SK-N-SH treated with all-trans-retinoic acid at 6 μM for 48 hours (cell line): ENCODE measurements around the gene SLPI.

Experiments
- ARNTL ChIP-seq: fragments of 450-650 bp; formaldehyde crosslinking; IDR thresholded peaks from 2 replicates; pipeline ENCODE4 v1.5.0; 2020; ENCODE audit warnings: low read depth, mild to moderate bottlenecking, moderate library complexity, borderline replicate concordance
- CREB5 ChIP-seq: fragments of 250-450 bp; sonication (Bioruptor Pico); IDR thresholded peaks from 2 replicates; pipeline ENCODE4 v1.5.1; 2020; ENCODE audit warnings: low read depth, mild to moderate bottlenecking, moderate library complexity
- CSRNP3 ChIP-seq: fragments of 250-450 bp; sonication (Bioruptor Pico); IDR thresholded peaks from 2 replicates; pipeline ENCODE4 v1.5.1; 2021; ENCODE audit warnings: mild to moderate bottlenecking, moderate library complexity
- ESRRG ChIP-seq: fragments of 250-450 bp; sonication (Bioruptor Pico); IDR thresholded peaks from 2 replicates; pipeline ENCODE4 v1.6.1; 2021; ENCODE audit warnings: mild to moderate bottlenecking
- ZNF565 ChIP-seq: fragments of 450-650 bp; formaldehyde crosslinking; conservative IDR thresholded peaks from 2 replicates; pipeline ENCODE4 v1.5.0; 2020; ENCODE audit warnings: low read depth, mild to moderate bottlenecking, moderate library complexity
- ZNF8 ChIP-seq: fragments of 450-650 bp; formaldehyde crosslinking; IDR thresholded peaks from 2 replicates; pipeline ENCODE4 v1.5.0; 2020; ENCODE audit warnings: mild to moderate bottlenecking, moderate library complexity

GRCh38 chr20:45294659-45295058 is 40.3 kb upstream of the SLPI start:
- TF ChIP-seq ZNF8 (CRISPR knock-in tag) (no peak), ZNF565 (CRISPR knock-in tag) (no peak), CREB5 (CRISPR knock-in tag) (no peak), CSRNP3 (CRISPR knock-in tag) (no peak), ESRRG (CRISPR knock-in tag) (no peak), ARNTL (CRISPR knock-in tag) (no peak)
